Measurements from ENCODE around the gene LMBRD2.

LMBRD2 gene

DNA sequence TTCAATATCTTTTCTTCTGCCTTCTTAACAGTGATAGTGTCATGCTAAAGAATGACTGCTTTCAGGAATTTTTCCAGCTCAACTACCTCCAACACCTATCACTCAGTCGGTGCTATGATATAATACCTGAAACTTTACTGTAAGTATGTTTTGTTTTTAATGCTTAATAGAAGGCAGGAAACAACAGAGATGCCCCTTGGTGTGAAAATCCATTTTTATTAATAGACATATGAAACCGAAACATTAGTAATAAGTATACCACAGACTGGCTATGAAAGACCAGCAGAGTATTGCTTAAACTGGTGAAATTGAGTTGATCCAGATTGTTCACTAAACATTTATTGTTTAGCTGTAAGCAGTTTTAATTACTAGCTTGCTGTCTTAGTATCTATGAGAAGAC lies 25.5 kb upstream of the LMBRD2 start:
- Histone ChIP-seq H3K36me3 (peaks cover 89% of the 10 kb centered on the region), H3K27ac (no peak overlapping the region), H3K27me3 (ENCODE audit: insufficient read depth, low read depth, severe bottlenecking) (no peaks in the 10 kb centered on the region), H3K4me3 (ENCODE audit: low read depth, low read length) (no peak overlapping the region), H3K9me3 (ENCODE audit: severe bottlenecking) (no peaks in the 10 kb centered on the region)
- DNase-seq = no peak
- no peak for TF ChIP-seq CTCF (IDR thresholded peaks at IDR 0.05; ENCODE audit: low read depth, low read length)

GRCh38 chr5:36175043-36175442 lies 23.4 kb upstream of the LMBRD2 start:
- Histone ChIP-seq H3K27me3 (ENCODE audit: insufficient read depth, low read depth, severe bottlenecking) (no peaks in the 10 kb centered on the region), H3K27ac (no peak overlapping the region), H3K36me3 (peaks cover 89% of the 10 kb centered on the region), H3K9me3 (ENCODE audit: severe bottlenecking) (no peaks in the 10 kb centered on the region), H3K4me3 (ENCODE audit: low read depth, low read length) (no peak overlapping the region)
- no peak for DNase-seq
- TF ChIP-seq CTCF (IDR thresholded peaks at IDR 0.05; ENCODE audit: low read depth, low read length) = no peak

- H3K27me3 ChIP-seq (ENCODE audit: insufficient read depth, low read depth, severe bottlenecking) = no peaks in the 10 kb centered on the region
- peaks cover 89% of the 10 kb centered on the region for H3K36me3 ChIP-seq
- no peaks in the 10 kb centered on the region for H3K9me3 ChIP-seq (ENCODE audit: severe bottlenecking)
- H3K27ac ChIP-seq = no peak overlapping the region
- TF ChIP-seq CTCF (IDR thresholded peaks at IDR 0.05; ENCODE audit: low read depth, low read length) = no peak
- no peak for DNase-seq
- H3K4me3 ChIP-seq (ENCODE audit: low read depth, low read length) = no peak overlapping the region
Measured at GRCh38 chr5:36174119-36174518, 22.4 kb upstream of the LMBRD2 start.

GRCh38 chr5:36173426-36173825 lies 21.7 kb upstream of the LMBRD2 start:
- H3K36me3 ChIP-seq = peaks cover 89% of the 10 kb centered on the region
- DNase-seq = no peak
- no peak for TF ChIP-seq CTCF (IDR thresholded peaks at IDR 0.05; ENCODE audit: low read depth, low read length)

DNA sequence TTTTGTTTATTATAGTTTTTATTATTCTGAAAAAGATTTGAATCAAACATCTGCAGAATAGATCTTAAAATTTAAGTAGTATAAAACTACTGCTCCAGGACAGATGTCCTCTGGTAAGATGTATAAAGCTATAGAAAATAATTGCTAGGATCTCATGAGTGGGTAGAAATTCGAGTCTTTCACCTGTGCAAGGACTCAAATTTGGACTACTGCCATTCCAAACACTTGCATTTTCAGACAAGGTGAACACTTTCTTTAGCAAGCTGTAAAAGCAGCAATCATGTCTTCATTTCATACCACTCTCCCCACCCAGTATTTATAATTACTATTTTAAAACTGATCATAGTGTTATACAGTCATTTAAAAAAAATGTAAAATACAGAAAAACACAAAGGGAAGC lies 20.9 kb upstream of the LMBRD2 start:
- Histone ChIP-seq H3K4me3 (ENCODE audit: low read depth, low read length) (no peak overlapping the region), H3K27me3 (ENCODE audit: insufficient read depth, low read depth, severe bottlenecking) (no peaks in the 10 kb centered on the region), H3K9me3 (ENCODE audit: severe bottlenecking) (no peaks in the 10 kb centered on the region), H3K27ac (no peak overlapping the region), H3K36me3 (peaks cover 89% of the 10 kb centered on the region)
- no peak for DNase-seq
- TF ChIP-seq CTCF (IDR thresholded peaks at IDR 0.05; ENCODE audit: low read depth, low read length) = no peak

More at GRCh38 chr5:36173426-36173825, 21.7 kb upstream of the LMBRD2 start:
- Histone ChIP-seq H3K27ac (no peak overlapping the region), H3K4me3 (ENCODE audit: low read depth, low read length) (no peak overlapping the region), H3K27me3 (ENCODE audit: insufficient read depth, low read depth, severe bottlenecking) (no peaks in the 10 kb centered on the region), H3K9me3 (ENCODE audit: severe bottlenecking) (no peaks in the 10 kb centered on the region)

- DNase-seq = no peak
- H3K36me3 ChIP-seq = peaks cover 94% of the 10 kb centered on the region
- no peak for TF ChIP-seq CTCF (IDR thresholded peaks at IDR 0.05; ENCODE audit: low read depth, low read length)
- no peak overlapping the region for H3K27ac ChIP-seq
- H3K27me3 ChIP-seq (ENCODE audit: insufficient read depth, low read depth, severe bottlenecking) = no peaks in the 10 kb centered on the region
- H3K9me3 ChIP-seq (ENCODE audit: severe bottlenecking) = no peaks in the 10 kb centered on the region
- no peak overlapping the region for H3K4me3 ChIP-seq (ENCODE audit: low read depth, low read length)
Measured at GRCh38 chr5:36170832-36171424, 19.2 kb upstream of the LMBRD2 start.

All from WERI-Rb-1 (cell line).